Upper lobe of left lung (tissue), 4 donors: ENCODE measurements around the gene AGAP1.

ENCODE experiments used
- CTCF ChIP-seq, 6 experiments: fragments of 450-650 bp in 4 of 6; fragments of 200-600 bp in 2 of 6; sonication (generic) in 2 of 6; IDR thresholded peaks; one replicate each; pipeline ENCODE4 v1.5.1; 2016 to 2019; ENCODE audit warnings: antibody characterized with exemption in 6 of 6
- EP300 ChIP-seq, 4 donors: sonication (generic); formaldehyde crosslinking; IDR thresholded peaks; one replicate each; pipeline ENCODE4 v1.5.1; 2017; ENCODE audit warnings: antibody characterized with exemption in 4 of 4, control low read depth in 2 of 4

- TF ChIP-seq EP300 (IDR thresholded peaks at IDR 0.05), result no peak
- TF ChIP-seq CTCF (IDR thresholded peaks at IDR 0.05), result no peak
Observed at GRCh38 chr2:236093134-236093533, 599.3 kb downstream of the AGAP1 start.
